WERI-Rb-1 (cell line): Measurements from ENCODE around the gene C12orf60.

Experiments
- DNase-seq: peaks from one replicate; pipeline ENCODE4 v3.0.0-alpha.2; 2020
- H3K27ac ChIP-seq: fragments of 250-450 bp; sonication (Bioruptor Pico); 2 replicates; pipeline ENCODE4 v1.5.1; 2020; ENCODE audit warnings: mild to moderate bottlenecking, moderate library complexity
- H3K27me3 ChIP-seq: fragments of 250-450 bp; sonication (Bioruptor Pico); 2 replicates; pipeline ENCODE4 v1.5.1; 2021; ENCODE audit warnings: mild to moderate bottlenecking, low read depth, moderate library complexity; ENCODE audit not compliant: insufficient read depth, severe bottlenecking
- H3K36me3 ChIP-seq: fragments of 250-450 bp; sonication (Bioruptor Pico); 2 replicates; pipeline ENCODE4 v1.5.1; 2020; ENCODE audit warnings: mild to moderate bottlenecking, moderate library complexity
- H3K4me3 ChIP-seq: 2 replicates; pipeline ENCODE4 v1.5.1; 2011; ENCODE audit warnings: low read depth, mild to moderate bottlenecking, control low read depth, low read length
- H3K9me3 ChIP-seq: fragments of 250-450 bp; sonication (Bioruptor Pico); 2 replicates; pipeline ENCODE4 v1.5.1; 2021; ENCODE audit warnings: mild to moderate bottlenecking, moderate library complexity; ENCODE audit not compliant: severe bottlenecking
- TF ChIP-seq, protein P1 (sequence below): IDR thresholded peaks from 2 replicates; pipeline ENCODE4 v1.5.1; 2011; ENCODE audit warnings: low read depth, mild to moderate bottlenecking, control low read depth, inconsistent platforms, low read length

Gene C12orf60

GRCh38 chr12:14803830-14804160 is 325 bp downstream of the C12orf60 start:
- H3K36me3 ChIP-seq: peaks cover 31% of the 10 kb centered on the region
- TF ChIP-seq, protein P1, sequence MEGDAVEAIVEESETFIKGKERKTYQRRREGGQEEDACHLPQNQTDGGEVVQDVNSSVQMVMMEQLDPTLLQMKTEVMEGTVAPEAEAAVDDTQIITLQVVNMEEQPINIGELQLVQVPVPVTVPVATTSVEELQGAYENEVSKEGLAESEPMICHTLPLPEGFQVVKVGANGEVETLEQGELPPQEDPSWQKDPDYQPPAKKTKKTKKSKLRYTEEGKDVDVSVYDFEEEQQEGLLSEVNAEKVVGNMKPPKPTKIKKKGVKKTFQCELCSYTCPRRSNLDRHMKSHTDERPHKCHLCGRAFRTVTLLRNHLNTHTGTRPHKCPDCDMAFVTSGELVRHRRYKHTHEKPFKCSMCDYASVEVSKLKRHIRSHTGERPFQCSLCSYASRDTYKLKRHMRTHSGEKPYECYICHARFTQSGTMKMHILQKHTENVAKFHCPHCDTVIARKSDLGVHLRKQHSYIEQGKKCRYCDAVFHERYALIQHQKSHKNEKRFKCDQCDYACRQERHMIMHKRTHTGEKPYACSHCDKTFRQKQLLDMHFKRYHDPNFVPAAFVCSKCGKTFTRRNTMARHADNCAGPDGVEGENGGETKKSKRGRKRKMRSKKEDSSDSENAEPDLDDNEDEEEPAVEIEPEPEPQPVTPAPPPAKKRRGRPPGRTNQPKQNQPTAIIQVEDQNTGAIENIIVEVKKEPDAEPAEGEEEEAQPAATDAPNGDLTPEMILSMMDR: no peak
- no peaks in the 10 kb centered on the region for H3K9me3 ChIP-seq
- peak overlapping the region; percentile 97 for H3K27ac ChIP-seq
- no peaks in the 10 kb centered on the region for H3K27me3 ChIP-seq
- no peak for DNase-seq
- peak overlapping the region; percentile 79 for H3K4me3 ChIP-seq

DNA sequence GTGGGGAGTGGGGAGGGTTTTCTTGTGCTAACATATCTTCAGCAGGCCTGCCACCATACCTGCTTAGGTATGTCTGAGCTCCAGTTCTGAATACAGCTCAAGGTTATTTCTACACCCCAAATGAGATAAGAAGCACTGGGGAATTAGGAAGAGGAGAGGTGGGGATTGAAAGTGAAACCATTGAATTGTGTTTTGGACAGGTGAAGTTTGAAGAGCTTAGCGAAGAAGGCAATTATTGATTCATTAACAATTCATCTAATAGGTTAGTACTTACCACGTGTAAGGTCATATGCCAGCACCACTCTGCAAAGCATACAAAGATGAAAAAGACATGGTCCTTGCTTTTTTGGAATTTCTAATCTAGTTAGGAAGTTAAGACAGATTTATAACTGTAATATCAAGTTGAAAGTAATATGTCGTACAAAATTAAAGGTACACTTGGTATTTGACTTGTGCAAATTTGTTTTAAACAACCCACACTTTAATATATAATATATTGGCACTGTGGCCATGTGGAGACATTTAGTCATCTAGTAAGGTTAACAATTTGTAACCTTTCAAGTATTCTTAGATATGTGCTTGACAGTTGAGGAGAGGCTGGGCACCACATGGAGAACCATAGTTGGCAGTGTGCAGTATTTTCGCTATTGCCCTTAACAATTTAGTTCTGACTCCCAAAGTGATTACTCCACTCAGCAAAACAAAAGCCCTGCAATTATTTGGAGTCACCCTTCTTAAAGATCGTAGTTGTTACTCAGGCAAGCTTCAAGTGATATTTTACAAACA is 6.9 kb downstream of the C12orf60 start:
- Histone ChIP-seq H3K4me3 (no peak overlapping the region), H3K9me3 (no peaks in the 10 kb centered on the region), H3K27me3 (no peaks in the 10 kb centered on the region), H3K27ac (no peak overlapping the region), H3K36me3 (no peaks in the 10 kb centered on the region)
- no peak for DNase-seq
- TF ChIP-seq, protein P1: no peak

DNA sequence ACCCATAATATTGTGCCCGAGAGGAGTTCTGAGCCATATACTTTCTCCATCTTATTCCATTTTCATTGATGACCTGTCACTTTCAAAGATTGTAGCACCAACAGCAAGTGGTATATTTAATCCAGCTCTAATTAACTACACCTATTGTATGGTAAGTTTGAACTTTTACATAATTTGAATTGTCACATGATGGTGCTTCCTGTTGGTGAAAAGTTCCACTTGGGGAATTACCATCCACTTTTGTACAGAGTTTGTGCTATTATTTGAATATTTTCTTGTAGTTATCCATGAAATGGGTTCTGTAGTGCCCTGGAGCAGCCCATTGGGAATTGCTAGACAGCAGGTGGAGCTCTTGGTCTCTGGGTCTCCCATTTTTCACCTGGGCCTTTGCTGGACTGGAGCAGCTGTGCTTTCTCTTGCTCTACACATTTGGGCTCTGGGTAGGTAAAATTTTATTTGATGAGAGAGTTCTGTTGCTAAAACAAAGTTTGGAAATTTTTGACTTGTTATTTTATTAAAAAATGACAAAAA is 7.5 kb downstream of the C12orf60 start:
- Histone ChIP-seq H3K36me3 (no peaks in the 10 kb centered on the region), H3K27ac (no peak overlapping the region), H3K4me3 (no peak overlapping the region), H3K27me3 (no peaks in the 10 kb centered on the region), H3K9me3 (no peaks in the 10 kb centered on the region)
- peak; percentile 28 for DNase-seq
- TF ChIP-seq, protein P1: peak; percentile 55

- Histone ChIP-seq H3K27me3 (no peaks in the 10 kb centered on the region), H3K27ac (no peak overlapping the region), H3K36me3 (no peaks in the 10 kb centered on the region), H3K9me3 (no peaks in the 10 kb centered on the region), H3K4me3 (no peak overlapping the region)
- TF ChIP-seq, protein P1: no peak
- no peak for DNase-seq
Observed at GRCh38 chr12:14811486-14811885, 8.0 kb downstream of the C12orf60 start.

GRCh38 chr12:14814014-14814413 is 10.5 kb downstream of the C12orf60 start, which contains the start of gene SMCO3:
SMCO3 (minus strand) TSS chr12:14814182; CDS start chr12:14806680, 7,502 bp downstream.
- TF ChIP-seq, protein P1: no peak
- DNase-seq: no peak
- Histone ChIP-seq H3K27me3 (no peaks in the 10 kb centered on the region), H3K27ac (no peak within 1 kb of the TSS), H3K9me3 (no peaks in the 10 kb centered on the region), H3K4me3 (no peak within 1 kb of the TSS), H3K36me3 (no peaks in the 10 kb centered on the region)
